Activated naive CD4-positive, alpha-beta T cell treated with anti-CD3 and anti-CD28 coated beads, Interleukin-2, amount 50 U/mL, for 16 hours (primary cell): ENCODE measurements around the gene MYT1.
"Not testable (repeated sequence)": the region's sequence is repeated elsewhere in the genome, so short reads cannot be mapped to it uniquely, and the experiment has no call there.

ENCODE experiments used
- DNase-seq: peaks from one replicate; pipeline ENCODE4 v3.0.0-alpha.2; 2020

MYT1 gene

GRCh38 chr20:64171211-64171610, 7.0 kb downstream of the MYT1 start:
- no peak for DNase-seq

GRCh38 chr20:64173116-64173515, 8.9 kb downstream of the MYT1 start:
- no peak for DNase-seq

GRCh38 chr20:64176551-64176950, 12.3 kb downstream of the MYT1 start:
- DNase-seq: no peak

- no peak for DNase-seq
Observed at GRCh38 chr20:64176971-64177370, 12.7 kb downstream of the MYT1 start.

- DNase-seq: no peak
Observed at GRCh38 chr20:64177384-64177783, 13.1 kb downstream of the MYT1 start.

GRCh38 chr20:64177787-64178186, 13.5 kb downstream of the MYT1 start:
- no peak for DNase-seq

- DNase-seq: not testable (repeated sequence)
Observed at GRCh38 chr20:64178925-64179324, 14.7 kb downstream of the MYT1 start.

- DNase-seq: no peak
Observed at GRCh38 chr20:64179805-64180204, 15.6 kb downstream of the MYT1 start.

- no peak for DNase-seq
Observed at GRCh38 chr20:64180673-64181072, 16.4 kb downstream of the MYT1 start.

GRCh38 chr20:64181391-64181790, 17.1 kb downstream of the MYT1 start:
- no peak for DNase-seq

GRCh38 chr20:64182146-64182865, 18.1 kb downstream of the MYT1 start:
- no peak for DNase-seq

GRCh38 chr20:64183313-64183712, 19.1 kb downstream of the MYT1 start:
- no peak for DNase-seq

- no peak for DNase-seq
Observed at GRCh38 chr20:64184795-64185194, 20.5 kb downstream of the MYT1 start.

GRCh38 chr20:64185276-64185900, 21.1 kb downstream of the MYT1 start:
- DNase-seq: no peak

GRCh38 chr20:64186071-64186598, 21.9 kb downstream of the MYT1 start:
- no peak for DNase-seq

- not testable (repeated sequence) for DNase-seq
Observed at GRCh38 chr20:64187213-64187612, 23.0 kb downstream of the MYT1 start.

GRCh38 chr20:64188091-64188490, 23.8 kb downstream of the MYT1 start:
- no peak for DNase-seq

GRCh38 chr20:64188682-64189529, 24.7 kb downstream of the MYT1 start:
- DNase-seq: no peak

- no peak for DNase-seq
Observed at GRCh38 chr20:64189530-64189966, 25.3 kb downstream of the MYT1 start.

GRCh38 chr20:64189986-64190385, 25.7 kb downstream of the MYT1 start:
- no peak for DNase-seq

- DNase-seq: no peak
Observed at GRCh38 chr20:64191002-64191401, 26.8 kb downstream of the MYT1 start.

GRCh38 chr20:64192406-64192805, 28.2 kb downstream of the MYT1 start:
- no peak for DNase-seq

GRCh38 chr20:64193058-64193457, 28.8 kb downstream of the MYT1 start:
- no peak for DNase-seq
